GM21717 (cell line): ENCODE measurements around the gene GUCY2C.

Experiments used
- ATAC-seq: cut with Tn5 transposase; IDR thresholded peaks from one replicate; pipeline ENCODE4 v1.9.1; 2021; ENCODE audit warnings: mild to moderate bottlenecking, moderate library complexity; ENCODE audit not compliant: unreplicated experiment

The GUCY2C gene

DNA sequence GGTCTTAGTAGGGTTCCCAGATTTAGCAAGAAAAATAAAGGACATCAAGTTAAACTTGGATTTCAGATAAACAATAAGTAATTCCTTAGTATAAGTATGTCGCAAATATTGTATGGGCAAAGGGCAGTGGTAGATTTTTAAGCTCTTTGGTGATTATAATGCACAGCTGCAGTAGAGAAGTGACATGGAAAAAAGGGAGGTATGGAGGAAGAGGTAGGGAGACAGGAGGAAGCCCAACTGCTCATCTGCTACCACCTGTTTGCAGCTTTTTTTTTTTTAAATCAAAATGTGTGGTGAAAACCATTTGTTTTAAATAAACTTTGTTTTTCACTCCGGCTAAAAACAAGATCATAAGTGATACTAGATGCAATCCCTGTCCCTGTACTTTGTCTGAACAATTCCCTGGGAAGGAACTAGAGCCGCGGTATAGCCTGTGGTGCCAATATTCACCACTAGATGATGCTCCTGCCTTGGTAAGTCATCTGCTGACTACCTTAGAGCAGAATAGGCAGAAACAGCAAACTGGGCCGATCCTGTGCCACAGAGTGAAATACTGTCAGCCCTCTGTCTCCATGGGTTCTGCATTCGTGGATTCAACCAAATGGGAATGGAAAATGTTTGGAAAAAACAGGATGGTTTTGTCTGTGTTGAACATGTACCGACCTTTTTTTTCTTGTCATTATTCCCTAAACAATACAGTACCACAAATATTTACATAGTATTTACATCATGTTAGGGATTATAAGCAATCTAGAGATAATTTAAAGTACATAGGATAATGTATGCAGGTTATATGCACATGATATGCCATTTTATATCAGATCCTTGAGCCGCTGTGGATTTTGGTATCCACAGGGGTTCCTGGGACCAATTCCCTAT is 66.3 kb downstream of the GUCY2C start:
- ATAC-seq: peak; percentile 96

DNA sequence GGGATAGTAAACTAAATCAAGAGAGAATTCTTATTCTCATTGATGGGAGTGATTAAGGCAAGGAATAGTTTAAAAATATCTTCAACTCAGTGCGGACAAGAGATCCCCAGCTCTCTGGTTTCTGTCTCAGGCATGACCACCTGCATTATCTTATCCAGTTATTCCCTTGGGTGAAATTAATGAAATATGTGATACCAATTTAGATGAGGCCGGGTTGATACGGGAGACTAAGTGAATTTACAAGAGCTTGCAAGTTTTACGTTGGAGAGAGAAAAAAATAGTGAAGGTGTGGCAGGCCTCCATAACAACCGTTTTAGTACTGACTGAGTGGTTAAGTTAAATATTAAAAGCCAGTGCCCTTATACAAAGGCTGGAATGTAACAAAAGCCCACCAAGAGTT is 67.6 kb downstream of the GUCY2C start:
- ATAC-seq: no peak

DNA sequence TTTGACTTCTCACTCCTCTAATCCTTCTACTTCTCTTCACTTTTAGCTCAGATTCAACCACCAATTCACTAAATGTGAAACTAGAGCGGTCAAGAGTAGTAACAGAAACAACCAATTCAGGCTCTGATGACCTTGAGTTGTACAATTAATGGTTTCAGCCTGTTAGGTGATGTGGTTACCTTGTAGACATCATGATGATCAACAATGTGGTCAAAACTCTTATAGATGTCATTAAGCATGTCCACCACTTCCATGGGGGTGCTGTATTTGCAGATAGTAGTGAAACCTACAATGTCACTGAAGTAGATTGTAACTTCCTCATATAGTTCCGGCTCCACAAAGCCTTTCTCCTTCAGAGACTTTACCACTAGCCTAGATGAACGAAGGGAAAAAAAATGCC is 74.6 kb downstream of the GUCY2C start:
- peak; percentile 74 for ATAC-seq

DNA sequence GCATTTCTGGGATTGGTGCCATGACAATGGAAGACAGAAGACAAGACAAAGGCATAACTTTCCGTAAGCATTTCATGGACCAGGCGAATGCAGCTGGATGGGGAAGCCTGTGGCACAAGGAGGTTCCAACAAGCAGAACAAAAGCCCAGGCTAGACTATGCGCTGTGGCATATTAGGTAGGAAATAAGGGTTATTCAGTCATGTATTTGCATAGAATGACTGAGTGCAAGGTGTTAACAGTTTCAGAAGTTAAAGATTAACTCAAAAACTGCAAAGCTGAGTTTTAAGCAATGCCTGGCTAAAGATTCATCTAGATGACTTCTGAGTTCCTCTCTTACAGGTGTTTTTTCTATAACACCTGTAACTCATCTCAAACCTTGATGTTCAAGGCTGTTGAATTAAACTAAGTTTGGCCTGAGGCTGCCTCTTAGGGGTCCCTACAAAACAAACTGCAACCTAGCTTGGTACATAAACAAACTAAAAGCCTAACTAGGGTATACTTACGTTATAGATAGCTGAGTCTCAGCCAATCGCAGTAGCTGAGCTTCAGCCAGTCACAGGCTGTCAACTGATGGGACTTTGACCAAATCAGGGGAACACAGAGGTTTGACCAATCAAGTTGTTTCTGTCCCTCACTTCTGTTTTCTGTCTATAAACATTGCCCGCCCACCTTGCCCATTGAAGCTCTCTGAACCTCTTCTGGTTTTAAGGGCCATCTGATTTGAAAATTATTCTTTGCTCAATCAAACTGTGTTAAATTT is 76.5 kb downstream of the GUCY2C start:
- ATAC-seq: peak; percentile 50

DNA sequence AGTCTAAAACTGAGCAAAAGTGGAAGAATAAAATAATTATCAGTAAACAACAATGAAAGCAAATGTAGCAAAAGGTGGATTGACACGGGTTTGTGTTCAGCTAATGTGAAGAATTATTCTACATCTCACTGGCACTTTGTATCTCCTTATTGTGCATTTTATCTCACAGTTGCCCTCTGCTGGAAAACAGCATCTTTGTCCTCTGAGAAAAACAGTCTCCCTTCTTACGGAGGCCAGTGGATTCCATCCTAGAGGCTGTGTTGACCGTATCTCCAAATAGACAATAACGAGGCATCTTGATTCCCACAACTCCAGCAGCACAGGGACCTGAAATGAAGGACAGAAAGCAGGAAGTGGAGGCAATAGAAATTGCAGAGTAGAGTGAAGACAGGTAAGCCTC is 77.4 kb downstream of the GUCY2C start:
- ATAC-seq: no peak

DNA sequence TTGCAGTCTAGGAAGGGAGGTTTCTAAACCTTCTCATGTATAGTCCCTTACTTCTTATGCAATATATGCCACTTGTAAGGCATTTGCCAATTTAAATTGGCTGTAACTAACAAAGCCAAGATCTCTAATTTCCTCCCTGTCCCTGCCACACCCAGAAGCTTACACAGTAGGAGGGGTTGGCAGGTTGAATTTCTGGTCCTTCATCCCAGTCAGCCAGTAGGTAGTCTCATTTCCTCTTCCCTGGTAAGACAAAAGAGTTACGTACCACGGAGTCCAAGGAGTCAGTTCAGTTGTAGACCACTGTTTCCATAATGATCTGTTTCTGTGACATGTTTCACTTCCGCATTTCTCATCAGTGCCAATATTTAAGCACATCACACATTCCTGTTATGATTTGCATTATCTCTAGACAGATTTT is 81.7 kb downstream of the GUCY2C start:
- ATAC-seq: peak; percentile 61

DNA sequence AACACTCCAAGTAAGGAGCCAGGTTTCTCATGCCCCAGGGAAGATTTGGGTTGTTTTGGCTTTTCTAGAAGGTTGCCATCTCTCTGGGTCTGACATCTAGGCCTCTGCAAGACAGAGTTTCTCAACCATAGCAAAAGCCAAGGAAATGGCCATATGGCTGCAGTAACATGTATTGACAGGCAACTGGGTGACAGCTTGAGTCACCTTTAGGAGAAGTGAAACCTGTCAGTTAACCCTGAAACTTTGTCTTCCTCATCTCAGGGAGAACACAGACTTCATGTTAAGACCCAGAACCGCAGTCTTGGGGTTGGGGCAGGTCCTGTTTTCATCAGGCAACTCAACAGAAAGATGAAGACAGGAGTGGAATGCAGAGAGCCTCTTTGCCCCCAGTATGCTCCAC is 82.7 kb downstream of the GUCY2C start:
- peak; percentile 95 for ATAC-seq

DNA sequence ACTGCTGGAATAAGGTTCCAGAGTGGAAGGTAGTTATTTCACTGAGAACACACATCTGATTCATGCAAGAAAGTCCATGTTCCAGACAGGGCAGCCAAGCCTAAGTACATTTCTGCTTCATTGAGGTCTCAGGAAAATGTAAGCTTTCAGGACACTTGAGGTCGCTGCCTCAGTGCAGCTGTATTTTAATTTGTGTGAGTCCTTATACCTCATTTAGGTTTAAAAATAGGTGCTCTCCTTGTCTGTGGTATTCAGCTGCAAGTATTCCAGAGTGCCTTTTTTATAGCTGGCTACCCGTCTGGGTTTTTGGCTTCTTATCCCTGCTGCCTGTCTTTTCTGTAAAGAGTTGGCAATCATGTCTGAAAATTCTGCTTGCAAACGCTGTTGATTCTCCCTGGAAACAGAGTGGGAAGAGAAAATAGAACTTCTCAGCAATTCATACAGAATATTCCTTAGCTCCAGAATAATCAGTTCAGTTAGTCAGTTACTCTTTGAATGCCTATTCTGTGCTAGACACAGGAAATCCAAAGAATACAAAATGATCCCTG is 83.4 kb downstream of the GUCY2C start:
- ATAC-seq: no peak

DNA sequence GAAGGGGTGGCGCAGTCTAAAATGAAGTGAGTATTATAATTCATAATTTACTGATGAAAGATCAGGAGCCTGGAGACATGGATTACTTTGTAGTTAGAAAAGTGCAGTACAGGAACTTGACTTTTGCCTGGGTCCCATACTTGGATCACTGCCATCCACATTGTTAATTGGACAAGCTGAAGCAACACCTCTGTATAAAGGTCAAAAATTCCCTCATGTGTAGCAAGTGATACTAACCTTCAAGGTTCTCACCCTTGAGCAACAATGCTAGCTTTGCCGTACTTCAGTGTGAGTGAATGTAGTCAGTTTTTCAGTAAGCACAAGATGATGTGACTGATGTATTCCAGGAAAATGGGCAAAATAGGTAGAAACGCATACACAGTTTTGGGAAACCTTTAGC is 84.1 kb downstream of the GUCY2C start:
- ATAC-seq: no peak

DNA sequence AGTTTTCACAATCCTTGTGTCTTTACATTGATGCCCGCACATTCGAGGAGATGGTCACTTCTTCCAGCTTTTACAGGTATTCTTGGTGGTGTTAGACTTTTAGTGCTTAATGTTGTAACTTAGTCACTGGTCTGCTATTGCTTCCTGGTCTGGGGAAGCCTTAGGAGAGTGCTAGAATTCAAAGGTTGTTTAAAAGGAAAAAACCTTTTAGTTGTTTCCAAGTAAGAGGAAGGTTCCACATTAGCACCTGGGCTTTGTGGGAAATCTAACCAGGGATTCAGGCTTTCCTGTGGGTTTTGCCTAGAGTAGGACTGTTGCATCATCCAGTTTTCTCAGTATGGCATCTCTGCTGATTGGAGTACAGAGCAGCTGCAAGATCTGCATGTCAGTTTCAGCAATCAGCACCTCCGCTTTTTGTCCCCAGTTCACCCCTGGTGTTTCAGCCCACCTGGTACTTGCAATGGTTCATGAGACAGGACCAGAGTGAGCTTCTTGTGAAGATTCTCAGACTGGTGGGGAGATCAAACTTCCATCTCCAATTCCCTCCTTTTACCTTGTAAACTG is 84.7 kb downstream of the GUCY2C start:
- no peak for ATAC-seq

DNA sequence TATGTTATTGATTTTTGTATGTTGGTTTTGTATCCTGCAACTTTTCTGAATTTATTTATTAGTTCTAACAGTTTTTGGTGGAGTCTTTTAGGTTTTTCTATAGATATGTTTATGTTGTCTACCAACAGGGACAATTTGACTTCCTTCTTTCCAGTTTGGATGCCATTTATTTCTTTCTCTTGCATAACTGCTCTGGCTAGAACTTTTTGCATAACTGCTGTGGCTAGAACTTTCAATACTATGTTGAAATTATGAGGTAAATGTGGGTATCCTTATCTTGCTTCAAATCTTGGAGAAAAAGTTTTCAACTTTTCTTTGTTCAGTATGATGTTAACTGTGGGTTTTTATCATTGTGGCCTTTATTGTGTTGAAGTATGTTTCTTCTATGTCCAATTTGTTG is 88.8 kb downstream of the GUCY2C start:
- no peak for ATAC-seq

DNA sequence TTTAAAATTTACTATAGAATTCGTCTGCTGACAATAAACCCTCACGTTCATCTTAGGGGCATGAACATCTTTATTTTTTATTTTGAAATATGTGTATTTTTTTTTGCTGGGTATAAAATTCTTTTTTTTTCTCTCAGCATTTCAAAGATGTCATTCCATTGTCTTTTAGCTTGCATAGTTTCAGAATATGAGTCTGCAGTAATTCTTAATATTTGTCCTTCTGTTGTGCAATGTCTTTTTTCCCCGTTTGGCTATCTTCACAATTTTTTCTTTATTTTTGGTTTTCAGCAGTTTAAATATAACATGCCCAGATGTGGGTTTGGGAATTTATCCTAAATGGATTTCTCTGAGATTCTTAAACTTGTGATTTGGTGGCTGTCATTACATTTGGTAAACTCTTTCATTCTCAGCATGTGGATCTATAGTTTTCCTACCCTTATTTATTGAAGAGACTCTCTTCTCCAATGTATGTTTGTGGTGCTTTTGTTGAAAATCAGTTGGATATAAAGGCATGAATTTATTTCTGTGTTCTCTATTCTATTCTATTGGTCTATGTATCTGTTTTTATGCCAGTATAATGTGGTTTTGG is 90.9 kb downstream of the GUCY2C start:
- ATAC-seq: no peak

DNA sequence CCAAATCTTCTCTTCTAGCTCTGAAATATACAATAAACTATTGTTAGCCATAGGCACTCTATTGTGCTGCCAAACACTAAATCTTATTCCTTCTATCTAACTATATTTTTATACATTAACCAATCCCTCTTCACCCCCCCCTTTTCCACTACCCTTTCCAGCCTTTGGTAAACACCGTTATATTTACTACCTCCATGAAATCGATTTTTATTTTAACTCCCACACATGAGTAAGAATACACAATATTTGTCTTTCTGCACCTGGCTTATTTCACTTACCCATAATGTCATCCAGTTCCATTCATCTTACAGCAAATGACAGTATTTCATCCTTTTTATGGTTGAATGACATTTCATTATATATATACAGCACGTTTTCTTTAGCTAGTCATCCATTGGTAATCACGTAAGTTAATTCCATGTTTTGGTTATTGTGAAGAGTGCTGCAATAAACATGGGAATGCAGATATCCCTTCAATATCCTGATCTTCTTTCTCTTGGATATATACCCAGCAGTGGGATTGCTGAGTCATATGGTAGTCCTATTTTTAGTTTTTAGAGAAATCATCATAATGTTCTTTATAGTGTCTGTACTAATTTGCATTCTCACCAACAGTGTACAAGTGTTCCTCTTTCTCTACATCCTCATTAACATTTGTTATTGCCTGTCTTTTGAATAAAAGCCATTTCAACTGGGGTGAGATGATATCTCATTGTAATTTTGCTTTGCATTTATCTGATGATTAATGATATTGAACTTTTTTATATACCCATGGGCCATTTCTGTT is 94.5 kb downstream of the GUCY2C start:
- no peak for ATAC-seq

DNA sequence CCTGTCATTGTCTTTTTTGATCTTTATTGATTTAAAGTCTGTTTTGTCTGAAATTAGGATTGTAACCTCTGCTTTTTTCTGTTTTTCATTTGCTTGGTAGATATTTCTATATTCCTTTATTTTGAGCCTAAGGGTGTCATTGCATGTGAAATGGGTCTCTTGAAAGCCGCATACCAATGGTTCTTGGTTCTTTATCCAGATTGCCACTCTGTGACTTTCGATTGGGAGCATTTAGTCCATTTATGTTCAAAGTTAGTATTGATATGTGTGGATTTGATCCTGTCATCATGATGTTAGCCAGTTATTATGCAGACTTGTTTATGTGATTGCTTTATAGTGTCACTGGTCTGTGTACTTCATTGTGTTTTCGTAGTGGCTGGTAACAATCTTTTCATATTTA is 98.9 kb downstream of the GUCY2C start:
- ATAC-seq: no peak

DNA sequence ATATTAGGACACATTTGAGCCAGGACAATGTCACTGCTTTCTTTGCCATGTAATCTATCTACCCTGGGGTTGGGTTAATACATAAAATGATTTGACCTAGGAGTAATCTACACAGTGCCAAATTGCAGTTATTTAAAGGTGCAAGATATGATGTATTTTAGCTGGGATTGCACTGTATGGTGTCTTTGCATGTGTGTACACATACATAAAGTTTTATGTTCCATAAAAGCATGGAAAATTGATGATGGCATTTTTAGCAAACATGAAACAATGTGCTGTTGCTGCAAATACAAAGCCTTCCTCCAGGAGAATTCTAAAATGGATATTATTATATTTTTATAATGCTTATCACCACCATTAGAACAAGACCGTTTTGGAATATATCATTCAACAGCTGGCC is 104.7 kb downstream of the GUCY2C start:
- ATAC-seq: no peak

DNA sequence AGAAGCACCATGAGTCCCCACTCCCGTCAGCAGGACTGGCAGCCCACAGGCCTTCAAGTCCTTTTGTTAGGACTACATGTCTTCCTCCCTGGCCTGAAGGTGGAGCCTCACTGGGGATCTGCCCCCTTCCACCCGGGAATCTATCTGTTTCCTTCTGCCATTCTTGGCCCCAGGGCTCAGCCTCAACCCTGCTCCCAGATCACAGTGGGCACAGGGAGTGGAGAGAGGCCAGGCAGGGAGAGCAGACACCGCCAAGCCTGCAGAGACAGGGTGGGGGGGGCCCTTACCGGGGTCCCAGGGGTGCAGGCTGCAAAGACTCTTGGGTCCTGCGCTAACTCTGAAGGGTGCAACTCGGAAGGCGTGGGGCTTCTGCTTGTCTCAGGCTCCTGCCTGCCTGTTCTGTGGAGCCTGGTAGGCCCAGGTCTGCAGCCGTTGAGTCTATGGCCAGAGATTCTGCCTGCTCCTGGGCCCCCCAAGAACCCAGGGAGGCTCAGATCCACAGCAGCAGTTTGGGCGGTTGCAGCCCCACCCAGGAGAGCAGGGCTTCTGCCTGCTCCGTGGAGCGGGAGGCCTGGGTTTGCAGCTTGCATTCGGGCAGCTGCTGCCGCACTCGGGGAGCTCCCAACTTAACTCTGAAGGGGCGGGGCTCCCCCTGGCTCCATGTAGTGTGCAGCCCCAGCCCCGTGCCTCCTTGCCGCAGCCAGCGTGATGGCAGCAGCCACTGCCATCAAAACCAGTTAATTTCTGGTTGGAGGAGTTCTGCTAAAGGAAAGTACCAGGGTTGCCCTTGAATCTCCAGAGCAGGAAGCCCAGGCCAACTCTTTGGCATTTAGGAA is 107.0 kb downstream of the GUCY2C start:
- ATAC-seq: no peak

DNA sequence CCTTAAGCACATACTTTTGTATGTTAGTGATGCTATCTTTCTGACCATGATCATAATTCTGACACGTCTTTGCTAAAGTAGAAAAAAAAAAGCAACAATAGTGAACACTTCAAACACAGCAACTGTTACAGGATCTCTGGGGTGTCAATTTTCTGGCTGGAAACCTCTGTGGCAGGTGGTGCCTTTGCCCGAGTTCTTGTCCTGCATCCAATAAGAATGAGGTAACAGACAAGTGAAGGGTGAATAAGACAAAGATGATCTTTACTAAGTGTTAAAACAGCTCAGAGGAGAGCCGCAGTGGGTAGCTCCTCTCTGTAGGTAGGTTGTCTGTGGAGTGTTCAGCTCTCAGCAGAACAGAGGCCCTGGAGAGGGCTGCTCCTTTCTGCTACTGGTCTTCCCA is 107.8 kb downstream of the GUCY2C start:
- no peak for ATAC-seq

DNA sequence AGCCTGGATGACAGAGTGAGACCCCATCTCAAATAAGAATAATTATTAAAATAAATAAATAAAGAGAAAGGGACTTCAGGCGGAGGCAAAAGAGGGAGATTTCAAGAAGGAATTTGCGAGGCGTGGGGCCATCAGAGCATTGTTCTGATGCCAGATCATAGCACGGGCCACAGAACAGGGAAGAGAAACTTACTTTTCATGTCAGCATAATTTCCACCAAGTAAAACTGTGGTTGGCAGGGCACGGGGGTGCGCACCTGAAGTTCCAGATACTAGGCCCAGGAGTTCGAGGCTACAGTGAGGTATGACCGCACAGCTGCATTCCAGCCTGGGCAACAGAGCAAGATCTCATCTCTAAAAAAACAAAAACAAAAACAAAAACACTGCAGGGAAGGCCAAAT is 117.8 kb downstream of the GUCY2C start:
- no peak for ATAC-seq

DNA sequence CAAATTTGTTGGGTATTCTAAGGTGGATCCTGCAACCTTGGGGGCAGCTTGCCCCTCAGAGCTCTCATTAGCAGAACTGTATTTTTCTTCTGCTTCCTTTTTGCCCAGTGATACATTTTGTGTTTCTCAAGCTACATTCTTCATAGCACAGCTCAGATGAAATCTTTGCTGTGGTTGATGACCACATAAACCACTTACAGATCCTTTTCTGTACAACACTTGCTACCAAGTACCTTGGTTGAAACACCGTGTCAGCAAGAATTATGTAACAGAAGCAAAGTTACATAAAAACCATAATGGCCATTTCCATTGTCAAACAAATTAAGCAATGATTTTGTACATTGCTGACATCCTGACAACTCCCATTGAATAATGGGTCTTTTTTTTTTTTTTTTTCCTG is 119.1 kb downstream of the GUCY2C start:
- no peak for ATAC-seq

DNA sequence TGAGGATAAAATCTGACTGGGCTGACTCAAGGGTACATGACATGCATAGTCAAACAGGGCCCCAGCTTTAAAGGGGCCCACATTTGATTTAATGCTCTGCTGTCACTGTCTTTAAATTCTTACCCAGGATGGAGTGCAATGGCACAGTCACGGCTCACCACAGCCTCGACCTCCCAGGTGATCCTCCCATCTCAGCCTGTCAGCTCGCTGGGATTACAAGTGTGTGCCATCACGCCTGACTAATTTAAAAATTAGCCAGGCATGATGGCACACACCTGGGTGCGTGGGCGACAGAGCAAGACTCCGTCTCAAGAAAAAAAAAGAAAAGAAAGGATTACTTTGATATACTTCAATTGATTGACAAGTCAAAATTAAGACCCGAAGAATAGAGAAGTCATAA is 119.5 kb downstream of the GUCY2C start:
- no peak for ATAC-seq
